A549 (cell line): Measurements from ENCODE around the gene KRT14.

ENCODE experiments used
- CHD4 ChIP-seq: fragments of 200-600 bp; sonication (generic); IDR thresholded peaks from 2 replicates; pipeline ENCODE4 v1.6.1; 2016; ENCODE audit warnings: antibody characterized with exemption, mild to moderate bottlenecking, borderline replicate concordance
- CTCF ChIP-seq: fragments of >200 bp; sonication (Bioruptor Twin); formaldehyde crosslinking; IDR thresholded peaks from 3 replicates; pipeline ENCODE4 v1.5.1; 2016
- EP300 ChIP-seq, 2 experiments: fragments of >200 bp; sonication (Bioruptor Twin); formaldehyde crosslinking; IDR thresholded peaks; 2 replicates in 1 of 2; 3 replicates in 1 of 2; pipeline ENCODE4 v1.6.1; 2016 to 2017
- FOSL2 ChIP-seq, 2 experiments: fragments of 450-650 bp in 1 of 2; fragments of >200 bp in 1 of 2; sonication (Bioruptor Twin) in 1 of 2; formaldehyde crosslinking; IDR thresholded peaks; 2 replicates each; pipeline versions ENCODE4 v1.5.0 to v1.6.1; 2016 to 2020; ENCODE audit warnings: mild to moderate bottlenecking in 1 of 2, moderate library complexity in 1 of 2
- MAX ChIP-seq: IDR thresholded peaks from 2 replicates; pipeline ENCODE4 v1.6.1; 2012
- POLR2A ChIP-seq: IDR thresholded peaks from 2 replicates; pipeline ENCODE4 v1.6.1; 2012; ENCODE audit warnings: mild to moderate bottlenecking, low read length
- REST ChIP-seq: fragments of 200-600 bp; sonication (generic); IDR thresholded peaks from 2 replicates; pipeline ENCODE4 v1.6.1; 2016; ENCODE audit warnings: antibody characterized with exemption, mild to moderate bottlenecking, moderate library complexity
- USF2 ChIP-seq: fragments of 450-650 bp; IDR thresholded peaks from 2 replicates; pipeline ENCODE4 v1.6.1; 2014; ENCODE audit warnings: antibody characterized with exemption

- TF ChIP-seq EP300 (IDR thresholded peaks at IDR 0.05), result no peak
- no peak for TF ChIP-seq REST
- no peak for TF ChIP-seq POLR2A
- TF ChIP-seq CTCF, result no peak
- no peak for TF ChIP-seq FOSL2 (IDR thresholded peaks at IDR 0.05)
- TF ChIP-seq FOSL2 (CRISPR knock-in tag; IDR thresholded peaks at IDR 0.05), result no peak
- TF ChIP-seq CHD4, result no peak
- no peak for TF ChIP-seq MAX
- TF ChIP-seq USF2, result no peak
Observed at GRCh38 chr17:41555105-41555887, 31.4 kb downstream of the KRT14 start.
